ENCODE measurements around the gene BMP8A.

The BMP8A gene

GRCh38 chr1:39571178-39571483, 79.7 kb downstream of the BMP8A start:
- no peak for DNase-seq (ENCODE audit: low read depth)

GRCh38 chr1:39572379-39573096, 81.1 kb downstream of the BMP8A start:
- no peak for DNase-seq (ENCODE audit: low read depth)

- DNase-seq (ENCODE audit: low read depth) = no peak
Measured at GRCh38 chr1:39573097-39573465, 81.6 kb downstream of the BMP8A start.

- DNase-seq (ENCODE audit: low read depth) = no peak
Measured at GRCh38 chr1:39573736-39574624, 82.5 kb downstream of the BMP8A start.

GRCh38 chr1:39574646-39575045, 83.2 kb downstream of the BMP8A start:
- DNase-seq (ENCODE audit: low read depth) = no peak

Measured in stimulated activated CD8-positive, alpha-beta memory T cell treated with anti-CD3 and anti-CD28 coated beads, Interleukin-12 subunit alpha, Interleukin-12 subunit beta, amount 100 ng/mL, for 1 hour (primary cell).